GM12891 (cell line): ENCODE results near the gene MPO.

Source experiments
- PAX5 ChIP-seq: IDR thresholded peaks from 2 replicates; pipeline ENCODE4 v1.6.1; 2011; ENCODE audit warnings: low read length, moderate library complexity, mild to moderate bottlenecking; ENCODE audit not compliant: insufficient read depth, severe bottlenecking
- POLR2A ChIP-seq: IDR thresholded peaks from 2 replicates; pipeline ENCODE4 v1.6.1; 2011; ENCODE audit warnings: low read depth, low read length, control low read depth
- POLR2AphosphoS5 ChIP-seq: IDR thresholded peaks from 2 replicates; pipeline ENCODE4 v1.6.1; 2011; ENCODE audit warnings: low read depth, low read length, control low read depth
- POU2F2 ChIP-seq: IDR thresholded peaks from 2 replicates; pipeline ENCODE4 v1.6.1; 2011; ENCODE audit warnings: low read depth, mild to moderate bottlenecking, control low read depth, low read length, moderate library complexity
- SPI1 ChIP-seq: IDR thresholded peaks from 2 replicates; pipeline ENCODE4 v1.6.1; 2011; ENCODE audit warnings: low read depth, low read length, control low read depth
- TAF1 ChIP-seq: IDR thresholded peaks from 2 replicates; pipeline ENCODE4 v1.6.1; 2011; ENCODE audit warnings: low read depth, low read length, control low read depth

- no peak for TF ChIP-seq POLR2AphosphoS5
- no peak for TF ChIP-seq POLR2A
- TF ChIP-seq TAF1: no peak
- TF ChIP-seq PAX5: no peak
- no peak for TF ChIP-seq SPI1
- no peak for TF ChIP-seq POU2F2
These were observed at the start of gene MPO for GRCh38 chr17:58280480-58281217.
